HCT116 (cell line): Measurements from ENCODE around the gene FAM184A. TPM values are rescaled to one million over a fixed set of nuclear protein-coding genes. Genes with fewer than 3 reads are reported as not detected.

Experiments
- ATAC-seq: fragments of 200-7000 bp; cut with Tn5 transposase; 2 replicates; pipeline ENCODE4 v1.9.1; 2020; ENCODE audit warnings: mild to moderate bottlenecking, moderate library complexity
- BruUV-seq: library from RNA; stranded (reverse); fragments of 400-500 nt; replicated peaks from 2 replicates; lab custom pipeline; 2021; lab: Mats Ljungman, UMichigan
- CTCF ChIA-PET: fragments of 300-600 bp; sonication (Branson Sonifier 250); formaldehyde crosslinking; loops from one replicate; lab custom pipeline; 2021; ENCODE audit warnings: antibody characterized with exemption; lab: Charles Lee
- POLR2A ChIA-PET: fragments of 300-600, 350-600 bp; sonication (Branson Sonifier 250); formaldehyde crosslinking; loops from one replicate; lab custom pipeline; 2021; ENCODE audit warnings: antibody characterized with exemption; lab: Charles Lee
- RAD21 ChIA-PET, 2 experiments: fragments of 300-600 bp; sonication (Branson Sonifier 250); formaldehyde crosslinking; loops; one replicate each; lab custom pipeline; 2023; ENCODE audit warnings: low total read pairs in 2 of 2; ENCODE audit not compliant: uncharacterized antibody in 2 of 2, unreplicated experiment in 2 of 2, low non-redundant PET in 1 of 2; lab: Charles Lee
- DNase-seq: peaks from one replicate; pipeline ENCODE4 v3.0.0-alpha.2; 2010; ENCODE audit warnings: low read depth, low spot score
- H2AFZ ChIP-seq: fragments of 200-600 bp; shearing (Covaris generic), sonication (generic); 2 replicates; pipeline ENCODE4 v1.6.1; 2017; ENCODE audit warnings: low read depth, mixed run types, mixed read lengths, antibody characterized with exemption, low read length; ENCODE audit not compliant: poor library complexity, severe bottlenecking
- H3K27ac ChIP-seq: 2 replicates; pipeline ENCODE4 v1.5.1; 2012; ENCODE audit warnings: low read depth, low read length
- H3K27me3 ChIP-seq: fragments of 200-600 bp; sonication (generic); 2 replicates; pipeline ENCODE4 v1.6.1; 2016; ENCODE audit warnings: mixed run types, low read length, mixed read lengths; ENCODE audit not compliant: insufficient read depth
- H3K36me3 ChIP-seq, 2 experiments: fragments of 200-500 bp in 1 of 2; fragments of 200-600 bp in 1 of 2; sonication (Bioruptor generic) in 1 of 2; sonication (generic) in 1 of 2; 2 replicates each; pipeline versions ENCODE4 v1.5.1 to v1.6.1; 2014 to 2016; ENCODE audit warnings: low read length in 2 of 2, inconsistent platforms in 1 of 2, mixed read lengths in 1 of 2, mixed run types in 1 of 2; ENCODE audit not compliant: insufficient read depth in 2 of 2, control insufficient read depth in 1 of 2
- H3K4me1 ChIP-seq, 2 experiments: fragments of 200-600 bp in 1 of 2; sonication (generic) in 1 of 2; 2 replicates each; pipeline versions ENCODE4 v1.5.1 to v1.6.1; 2012 to 2017; ENCODE audit warnings: low read length in 2 of 2, inconsistent platforms in 1 of 2, mild to moderate bottlenecking in 1 of 2, mixed read lengths in 1 of 2, mixed run types in 1 of 2, moderate library complexity in 1 of 2; ENCODE audit not compliant: insufficient read depth in 2 of 2, control insufficient read depth in 1 of 2
- H3K4me2 ChIP-seq: fragments of 200-600 bp; sonication (generic); 2 replicates; pipeline ENCODE4 v1.6.1; 2017; ENCODE audit warnings: mixed run types, low read length, mixed read lengths
- H3K4me3 ChIP-seq, 2 experiments: fragments of 200-600 bp in 1 of 2; sonication (generic) in 1 of 2; replicated peaks in 1 of 2; 2 replicates each; pipeline ENCODE4 v1.5.1; 2011 to 2016; ENCODE audit warnings: low read length in 2 of 2, control low read depth in 1 of 2, low read depth in 1 of 2, mild to moderate bottlenecking in 1 of 2, mixed read lengths in 1 of 2, mixed run types in 1 of 2
- H3K79me2 ChIP-seq: fragments of 200-600 bp; sonication (generic); 2 replicates; pipeline ENCODE4 v1.6.1; 2017; ENCODE audit warnings: mild to moderate bottlenecking, mixed run types, low read length, moderate library complexity, mixed read lengths; ENCODE audit not compliant: insufficient read depth
- H3K9ac ChIP-seq: fragments of 200-600 bp; sonication (generic); 2 replicates; pipeline ENCODE4 v1.6.1; 2016; ENCODE audit warnings: low read length, mixed read lengths
- H3K9me2 ChIP-seq: fragments of 200-600 bp; sonication (generic), shearing (Covaris generic); 2 replicates; pipeline ENCODE4 v1.6.1; 2017; ENCODE audit warnings: mixed run types, mild to moderate bottlenecking, moderate library complexity; ENCODE audit not compliant: insufficient read depth
- H3K9me3 ChIP-seq, 2 experiments: fragments of 200-500 bp in 1 of 2; fragments of 200-600 bp in 1 of 2; sonication (Bioruptor generic) in 1 of 2; sonication (generic) in 1 of 2; 2 replicates each; pipeline ENCODE4 v1.6.1; 2014 to 2017; ENCODE audit warnings: low read length in 2 of 2, mixed read lengths in 2 of 2, inconsistent platforms in 1 of 2, low read depth in 1 of 2, mild to moderate bottlenecking in 1 of 2, mixed run types in 1 of 2, moderate library complexity in 1 of 2; ENCODE audit not compliant: control insufficient read depth in 1 of 2, insufficient read depth in 1 of 2
- H4K20me1 ChIP-seq: fragments of 200-600 bp; sonication (generic), shearing (Covaris generic); 2 replicates; pipeline ENCODE4 v1.6.1; 2017; ENCODE audit warnings: mixed run types, mild to moderate bottlenecking, moderate library complexity; ENCODE audit not compliant: insufficient read depth
- CEBPB ChIP-seq: IDR thresholded peaks from 2 replicates; pipeline ENCODE4 v1.6.1; 2012; ENCODE audit warnings: low read depth
- EGR1 ChIP-seq: IDR thresholded peaks from 2 replicates; pipeline ENCODE4 v1.6.1; 2012; ENCODE audit warnings: low read depth
- ELF1 ChIP-seq: IDR thresholded peaks from 2 replicates; pipeline ENCODE4 v1.6.1; 2012; ENCODE audit warnings: low read depth, borderline replicate concordance
- EZH2 ChIP-seq: fragments of 200-600 bp; sonication (generic); IDR thresholded peaks from 2 replicates; pipeline ENCODE4 v1.6.1; 2017; ENCODE audit warnings: antibody characterized with exemption, mixed run types
- JUND ChIP-seq: IDR thresholded peaks from 2 replicates; pipeline ENCODE4 v1.6.1; 2012
- POLR2A ChIP-seq: IDR thresholded peaks from 2 replicates; pipeline ENCODE4 v1.7.0; 2011; ENCODE audit warnings: borderline replicate concordance; ENCODE audit not compliant: insufficient read depth, insufficient read length; ENCODE audit errors: extremely low read depth
- POLR2AphosphoS5 ChIP-seq: IDR thresholded peaks from 2 replicates; pipeline ENCODE4 v1.6.1; 2011; ENCODE audit warnings: mild to moderate bottlenecking, low read depth, low read length, moderate library complexity
- RAD21 ChIP-seq: IDR thresholded peaks from 2 replicates; pipeline ENCODE4 v1.6.1; 2012; ENCODE audit warnings: low read depth, mild to moderate bottlenecking
- TCF7L2 ChIP-seq: IDR thresholded peaks from 2 replicates; pipeline ENCODE4 v1.7.0; 2011; ENCODE audit warnings: borderline replicate concordance, inconsistent platforms; ENCODE audit not compliant: insufficient read depth, insufficient read length; ENCODE audit errors: extremely low read depth
- YY1 ChIP-seq: IDR thresholded peaks from 2 replicates; pipeline ENCODE4 v1.6.1; 2011; ENCODE audit warnings: low read length, low read depth, moderate library complexity, mild to moderate bottlenecking; ENCODE audit not compliant: insufficient replicate concordance; ENCODE audit errors: extremely low read depth
- ZNF274 ChIP-seq: fragments of 200-500 bp; sonication (Bioruptor generic); IDR thresholded peaks from 2 replicates; pipeline ENCODE4 v1.6.1; 2014; ENCODE audit warnings: mild to moderate bottlenecking, low read depth, low read length, inconsistent platforms
- intact Hi-C: fragments of 100-400 bp; cut with micrococcal nuclease; formaldehyde crosslinking; loops from 2 replicates; pipeline ENCODE4 v1.10.0; 2022
- total RNA-seq: library from RNA; stranded (reverse); gene quantifications from one replicate; pipeline ENCODE4 v1.2.1, GENCODE V29; 2021; ENCODE audit not compliant: unreplicated experiment
- TF ChIP-seq, protein P1 (sequence below): IDR thresholded peaks from 2 replicates; pipeline ENCODE4 v1.6.1; 2012; ENCODE audit warnings: low read depth
- TF ChIP-seq, protein P2 (sequence below): IDR thresholded peaks from 2 replicates; pipeline ENCODE4 v1.6.1; 2012
- TF ChIP-seq, protein P3 (sequence below), 3 experiments: fragments of 200-600 bp in 1 of 3; sonication (generic) in 1 of 3; IDR thresholded peaks in 2 of 3; conservative IDR thresholded peaks in 1 of 3; 2 replicates each; pipeline ENCODE4 v1.5.1; 2012 to 2017; ENCODE audit warnings: low read depth in 2 of 3, low read length in 2 of 3, antibody characterized with exemption in 1 of 3, borderline replicate concordance in 1 of 3, control low read depth in 1 of 3, mild to moderate bottlenecking in 1 of 3, mixed read lengths in 1 of 3, mixed run types in 1 of 3, moderate library complexity in 1 of 3; ENCODE audit not compliant: insufficient read depth in 1 of 3

FAM184A gene
- total RNA-seq, 1 experiment from 2014 or later = 2.4 TPM

DNA sequence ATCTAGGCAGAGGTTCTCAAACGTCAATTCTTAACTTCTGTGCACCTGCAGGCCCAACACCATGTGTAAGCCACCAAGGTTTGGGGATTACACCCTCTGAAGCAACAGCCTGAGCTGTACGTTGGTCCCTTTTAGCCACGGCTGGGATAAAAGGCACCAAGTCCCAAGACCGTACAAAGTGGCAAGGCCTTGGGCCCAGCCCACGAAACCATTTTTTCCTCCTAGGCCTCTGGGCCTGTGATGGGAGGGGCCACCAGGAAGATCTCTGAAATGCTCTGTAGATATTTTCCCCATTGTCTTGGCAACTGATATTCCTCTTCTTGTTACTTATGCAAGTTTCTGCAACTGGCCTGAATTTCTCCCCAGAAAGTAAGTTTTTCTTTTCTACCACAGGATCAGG, 4.5 kb upstream of the FAM184A start:
- TF ChIP-seq CEBPB (no peak), TCF7L2 (no peak), RAD21 (no peak), POLR2A (no peak), ZNF274 (no peak), YY1 (no peak), POLR2AphosphoS5 (no peak), EZH2 (no peak), ELF1 (no peak), EGR1 (no peak), JUND (no peak)
- TF ChIP-seq, protein P1, sequence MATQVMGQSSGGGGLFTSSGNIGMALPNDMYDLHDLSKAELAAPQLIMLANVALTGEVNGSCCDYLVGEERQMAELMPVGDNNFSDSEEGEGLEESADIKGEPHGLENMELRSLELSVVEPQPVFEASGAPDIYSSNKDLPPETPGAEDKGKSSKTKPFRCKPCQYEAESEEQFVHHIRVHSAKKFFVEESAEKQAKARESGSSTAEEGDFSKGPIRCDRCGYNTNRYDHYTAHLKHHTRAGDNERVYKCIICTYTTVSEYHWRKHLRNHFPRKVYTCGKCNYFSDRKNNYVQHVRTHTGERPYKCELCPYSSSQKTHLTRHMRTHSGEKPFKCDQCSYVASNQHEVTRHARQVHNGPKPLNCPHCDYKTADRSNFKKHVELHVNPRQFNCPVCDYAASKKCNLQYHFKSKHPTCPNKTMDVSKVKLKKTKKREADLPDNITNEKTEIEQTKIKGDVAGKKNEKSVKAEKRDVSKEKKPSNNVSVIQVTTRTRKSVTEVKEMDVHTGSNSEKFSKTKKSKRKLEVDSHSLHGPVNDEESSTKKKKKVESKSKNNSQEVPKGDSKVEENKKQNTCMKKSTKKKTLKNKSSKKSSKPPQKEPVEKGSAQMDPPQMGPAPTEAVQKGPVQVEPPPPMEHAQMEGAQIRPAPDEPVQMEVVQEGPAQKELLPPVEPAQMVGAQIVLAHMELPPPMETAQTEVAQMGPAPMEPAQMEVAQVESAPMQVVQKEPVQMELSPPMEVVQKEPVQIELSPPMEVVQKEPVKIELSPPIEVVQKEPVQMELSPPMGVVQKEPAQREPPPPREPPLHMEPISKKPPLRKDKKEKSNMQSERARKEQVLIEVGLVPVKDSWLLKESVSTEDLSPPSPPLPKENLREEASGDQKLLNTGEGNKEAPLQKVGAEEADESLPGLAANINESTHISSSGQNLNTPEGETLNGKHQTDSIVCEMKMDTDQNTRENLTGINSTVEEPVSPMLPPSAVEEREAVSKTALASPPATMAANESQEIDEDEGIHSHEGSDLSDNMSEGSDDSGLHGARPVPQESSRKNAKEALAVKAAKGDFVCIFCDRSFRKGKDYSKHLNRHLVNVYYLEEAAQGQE = no peak
- TF ChIP-seq, protein P2, sequence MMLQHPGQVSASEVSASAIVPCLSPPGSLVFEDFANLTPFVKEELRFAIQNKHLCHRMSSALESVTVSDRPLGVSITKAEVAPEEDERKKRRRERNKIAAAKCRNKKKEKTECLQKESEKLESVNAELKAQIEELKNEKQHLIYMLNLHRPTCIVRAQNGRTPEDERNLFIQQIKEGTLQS = no peak
- TF ChIP-seq, protein P3, sequence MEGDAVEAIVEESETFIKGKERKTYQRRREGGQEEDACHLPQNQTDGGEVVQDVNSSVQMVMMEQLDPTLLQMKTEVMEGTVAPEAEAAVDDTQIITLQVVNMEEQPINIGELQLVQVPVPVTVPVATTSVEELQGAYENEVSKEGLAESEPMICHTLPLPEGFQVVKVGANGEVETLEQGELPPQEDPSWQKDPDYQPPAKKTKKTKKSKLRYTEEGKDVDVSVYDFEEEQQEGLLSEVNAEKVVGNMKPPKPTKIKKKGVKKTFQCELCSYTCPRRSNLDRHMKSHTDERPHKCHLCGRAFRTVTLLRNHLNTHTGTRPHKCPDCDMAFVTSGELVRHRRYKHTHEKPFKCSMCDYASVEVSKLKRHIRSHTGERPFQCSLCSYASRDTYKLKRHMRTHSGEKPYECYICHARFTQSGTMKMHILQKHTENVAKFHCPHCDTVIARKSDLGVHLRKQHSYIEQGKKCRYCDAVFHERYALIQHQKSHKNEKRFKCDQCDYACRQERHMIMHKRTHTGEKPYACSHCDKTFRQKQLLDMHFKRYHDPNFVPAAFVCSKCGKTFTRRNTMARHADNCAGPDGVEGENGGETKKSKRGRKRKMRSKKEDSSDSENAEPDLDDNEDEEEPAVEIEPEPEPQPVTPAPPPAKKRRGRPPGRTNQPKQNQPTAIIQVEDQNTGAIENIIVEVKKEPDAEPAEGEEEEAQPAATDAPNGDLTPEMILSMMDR (IDR thresholded peaks at IDR 0.05 in 2 of 3, conservative IDR thresholded peaks at IDR 0.05 in 1 of 3; ENCODE audit: borderline replicate concordance in 1 of 3, insufficient read depth in 1 of 3, low read depth in 2 of 3, low read length in 2 of 3) = no peak
- TF ChIP-seq, all 23 proteins: peak for 0
- intact Hi-C loops = no loop called here
- no TSS peak for BruUV-seq

More for the DNA sequence above, 4.5 kb upstream of the FAM184A start:
- ChIA-PET RAD21 (no interaction called here), CTCF (no interaction called here), POLR2A (no interaction called here)
- Histone ChIP-seq H4K20me1 (no peaks in the 10 kb centered on the region), H3K9ac (no peak overlapping the region), H3K4me3 (no peak overlapping the region), H3K27me3 (no peaks in the 10 kb centered on the region), H2AFZ (no peak overlapping the region), H3K27ac (no peak overlapping the region), H3K36me3 (no peaks in the 10 kb centered on the region), H3K4me2 (no peak overlapping the region), H3K9me3 (peaks cover 0 to 7% of the 10 kb centered on the region in 2 experiments; a peak in 2 of 4 replicates), H3K4me1 (peaks cover 0 to 12% of the 10 kb centered on the region in 2 experiments; a peak in 1 of 4 replicates), H3K79me2 (no peaks in the 10 kb centered on the region), H3K9me2 (no peaks in the 10 kb centered on the region)
- DNase-seq = no peak
- no peak for ATAC-seq
